Calu3 (cell line): ENCODE data around the gene P2RX1. TPM values are rescaled to one million over a fixed set of nuclear protein-coding genes. Genes with fewer than 3 reads are reported as not detected.

ENCODE experiments used
- BruUV-seq: library from RNA; stranded (reverse); fragments of 400-500 nt; replicated peaks from 2 replicates; lab custom pipeline; 2021; lab: Mats Ljungman, UMichigan
- CTCF ChIA-PET: fragments of 300-600 bp; sonication (Branson Sonifier 250); formaldehyde crosslinking; loops from one replicate; lab custom pipeline; 2022; ENCODE audit warnings: antibody characterized with exemption; lab: Charles Lee
- DNase-seq: peaks from one replicate; pipeline ENCODE4 v3.0.0; 2022
- H3K27ac Mint-ChIP-seq: one replicate; pipeline ENCODE4 v1.8.0; 2022; ENCODE audit warnings: mixed read lengths; ENCODE audit not compliant: unreplicated experiment
- H3K27me3 Mint-ChIP-seq: one replicate; pipeline ENCODE4 v1.8.0; 2022; ENCODE audit warnings: mixed read lengths; ENCODE audit not compliant: unreplicated experiment
- H3K36me3 Mint-ChIP-seq: one replicate; pipeline ENCODE4 v1.8.0; 2022; ENCODE audit warnings: mild to moderate bottlenecking, moderate library complexity, mixed read lengths; ENCODE audit not compliant: insufficient read depth, unreplicated experiment
- H3K4me1 Mint-ChIP-seq: one replicate; pipeline ENCODE4 v1.8.0; 2022; ENCODE audit warnings: mild to moderate bottlenecking, low read depth, mixed read lengths; ENCODE audit not compliant: unreplicated experiment
- H3K4me3 Mint-ChIP-seq: one replicate; pipeline ENCODE4 v1.8.0; 2022; ENCODE audit warnings: mild to moderate bottlenecking, low read depth, moderate library complexity, mixed read lengths; ENCODE audit not compliant: unreplicated experiment
- H3K9me3 Mint-ChIP-seq: one replicate; pipeline ENCODE4 v1.8.0; 2022; ENCODE audit warnings: low read depth, mixed read lengths; ENCODE audit not compliant: unreplicated experiment
- CTCF ChIP-seq: fragments of 200-600 bp; IDR thresholded peaks from one replicate; pipeline ENCODE4 v1.8.0; 2022; ENCODE audit warnings: antibody characterized with exemption; ENCODE audit not compliant: unreplicated experiment
- intact Hi-C: fragments of 100-400 bp; cut with micrococcal nuclease; formaldehyde crosslinking; loops from one replicate; pipeline ENCODE4 v1.10.0; 2022; ENCODE audit not compliant: unreplicated experiment
- total RNA-seq: library from RNA; stranded (reverse); gene quantifications from 2 replicates; pipeline ENCODE4 v1.2.3, GENCODE V29; 2022

Gene P2RX1
- total RNA-seq, 1 experiment from 2014 or later, result not detected

DNA sequence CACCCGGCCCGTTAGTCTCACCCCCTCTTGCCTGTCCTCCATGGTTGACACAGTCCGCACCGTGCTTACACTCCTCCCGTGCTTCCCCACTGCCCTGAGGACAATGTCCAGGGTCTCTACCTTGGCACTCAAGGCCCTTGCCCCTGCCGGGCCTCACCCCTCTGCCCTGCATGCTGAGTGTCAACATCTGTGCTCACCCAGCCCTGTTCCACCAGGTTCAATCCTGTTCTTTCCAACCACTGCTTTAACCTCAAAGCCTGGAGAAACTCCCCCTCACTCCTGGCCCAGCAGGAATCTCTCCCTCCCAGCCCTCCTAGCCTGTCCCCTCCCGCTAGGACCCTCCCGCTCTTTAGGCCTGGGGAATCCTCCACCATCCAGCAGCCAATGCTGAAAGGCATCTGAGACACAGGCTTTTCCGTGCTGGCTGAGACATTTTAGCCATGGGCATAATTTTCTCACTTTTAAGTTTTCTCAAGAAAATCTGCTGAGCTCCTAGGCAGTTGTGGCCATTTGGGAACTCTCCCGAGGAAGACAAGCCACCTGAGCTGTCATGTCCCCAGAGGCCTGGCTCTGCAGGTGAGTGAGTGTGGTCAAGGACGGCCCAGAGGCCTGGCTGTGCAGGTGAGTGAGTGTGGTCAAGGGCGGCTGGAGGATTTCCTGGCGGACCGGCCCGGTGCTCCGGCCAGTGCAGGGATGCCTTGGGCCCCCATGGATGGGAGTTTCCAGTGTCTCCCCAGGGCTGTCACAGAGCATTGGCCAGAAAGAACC is 10.8 kb upstream of the P2RX1 start:
- H3K4me1 Mint-ChIP-seq, result no peaks in the 10 kb centered on the region
- BruUV-seq, result no TSS peak
- H3K27me3 Mint-ChIP-seq, result no peaks in the 10 kb centered on the region
- no peak for TF ChIP-seq CTCF
- CTCF ChIA-PET, result interaction anchor here (0.7 kb wide), 1 partner anchor 9 kb away, joined by 4 read pairs; no protein-coding TSS in a partner anchor
- H3K9me3 Mint-ChIP-seq, result no peaks in the 10 kb centered on the region
- H3K36me3 Mint-ChIP-seq, result no peaks in the 10 kb centered on the region
- no peak overlapping the region for H3K27ac Mint-ChIP-seq
- no peak for DNase-seq
- no peak overlapping the region for H3K4me3 Mint-ChIP-seq
- intact Hi-C loops, result no loop called here

DNA sequence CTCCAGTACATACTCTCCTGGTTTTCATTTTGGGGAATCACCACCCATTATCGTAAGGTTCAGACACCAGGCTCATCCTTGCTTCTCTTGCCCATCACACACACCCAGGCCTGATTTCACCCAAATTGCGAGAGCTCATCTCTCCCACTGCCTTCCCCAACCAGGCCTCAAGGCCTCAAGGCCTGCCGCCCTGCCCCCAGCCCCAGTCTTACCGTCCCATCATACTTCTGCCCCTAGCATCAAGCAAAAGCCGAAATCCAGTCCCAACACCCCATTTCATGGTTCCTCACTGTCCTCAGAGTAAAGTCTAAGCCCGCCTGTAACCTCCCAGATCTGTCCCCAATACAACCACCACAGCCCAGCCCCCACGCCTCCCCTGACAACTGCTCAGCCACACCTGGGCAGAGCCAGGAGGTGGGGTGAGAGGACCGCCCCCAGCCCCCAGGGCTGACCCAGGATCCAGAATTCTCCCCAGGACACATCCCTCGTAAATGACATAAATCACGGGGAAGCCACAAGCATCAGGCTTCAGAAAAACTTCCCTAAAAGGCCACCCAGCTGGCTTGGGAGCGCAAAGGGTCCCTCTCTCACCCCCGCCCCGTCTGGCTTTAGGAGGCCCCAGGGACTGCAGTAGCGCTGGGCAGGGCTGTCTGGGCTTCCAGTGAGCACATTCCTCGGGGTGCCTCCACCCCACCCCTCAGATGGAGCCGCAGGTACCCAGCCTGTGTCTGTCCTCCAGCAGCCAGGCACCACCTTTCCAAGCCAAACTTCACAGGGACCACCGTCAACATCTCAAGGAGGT is 9.6 kb upstream of the P2RX1 start:
- no peaks in the 10 kb centered on the region for H3K36me3 Mint-ChIP-seq
- no peak overlapping the region for H3K27ac Mint-ChIP-seq
- intact Hi-C loops, result no loop called here
- no TSS peak for BruUV-seq
- H3K4me3 Mint-ChIP-seq, result no peak overlapping the region
- no peak for DNase-seq
- CTCF ChIA-PET, result no interaction called here
- no peaks in the 10 kb centered on the region for H3K27me3 Mint-ChIP-seq
- no peaks in the 10 kb centered on the region for H3K4me1 Mint-ChIP-seq
- no peaks in the 10 kb centered on the region for H3K9me3 Mint-ChIP-seq
- TF ChIP-seq CTCF, result no peak

- H3K27ac Mint-ChIP-seq, result no peak overlapping the region
Measured at GRCh38 chr17:3924512-3925350, 8.5 kb upstream of the P2RX1 start.

More at GRCh38 chr17:3924512-3925350, 8.5 kb upstream of the P2RX1 start:
- Mint-ChIP-seq H3K27me3 (no peaks in the 10 kb centered on the region), H3K36me3 (no peaks in the 10 kb centered on the region), H3K9me3 (no peaks in the 10 kb centered on the region), H3K4me3 (no peak overlapping the region), H3K4me1 (no peaks in the 10 kb centered on the region)
- no peak for TF ChIP-seq CTCF
- DNase-seq, result no peak
- BruUV-seq, result no TSS peak
- intact Hi-C loops, result no loop called here
- CTCF ChIA-PET, result no interaction called here
